Measurements from ENCODE around the gene HEXD.
"Not testable (repeated sequence)": the region's sequence is repeated elsewhere in the genome, so short reads cannot be mapped to it uniquely, and the experiment has no call there.

The HEXD gene

DNA sequence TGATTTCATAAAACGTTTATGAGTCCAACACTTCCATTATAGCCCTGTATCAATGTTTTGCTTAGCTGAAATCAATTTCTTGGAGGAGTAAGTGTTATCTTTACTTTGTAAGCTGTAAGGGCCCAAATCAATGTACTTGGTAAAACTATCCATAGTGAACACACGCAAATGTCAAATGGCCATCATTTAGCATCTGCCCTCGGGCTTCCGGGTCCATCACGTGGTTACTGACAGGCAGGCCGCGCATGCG, 39.7 kb downstream of the HEXD start:
- DNase-seq (ENCODE audit: low spot score), result no peak
- peak overlapping the region; percentile 94 for H3K4me3 ChIP-seq
- TF ChIP-seq, protein P1, sequence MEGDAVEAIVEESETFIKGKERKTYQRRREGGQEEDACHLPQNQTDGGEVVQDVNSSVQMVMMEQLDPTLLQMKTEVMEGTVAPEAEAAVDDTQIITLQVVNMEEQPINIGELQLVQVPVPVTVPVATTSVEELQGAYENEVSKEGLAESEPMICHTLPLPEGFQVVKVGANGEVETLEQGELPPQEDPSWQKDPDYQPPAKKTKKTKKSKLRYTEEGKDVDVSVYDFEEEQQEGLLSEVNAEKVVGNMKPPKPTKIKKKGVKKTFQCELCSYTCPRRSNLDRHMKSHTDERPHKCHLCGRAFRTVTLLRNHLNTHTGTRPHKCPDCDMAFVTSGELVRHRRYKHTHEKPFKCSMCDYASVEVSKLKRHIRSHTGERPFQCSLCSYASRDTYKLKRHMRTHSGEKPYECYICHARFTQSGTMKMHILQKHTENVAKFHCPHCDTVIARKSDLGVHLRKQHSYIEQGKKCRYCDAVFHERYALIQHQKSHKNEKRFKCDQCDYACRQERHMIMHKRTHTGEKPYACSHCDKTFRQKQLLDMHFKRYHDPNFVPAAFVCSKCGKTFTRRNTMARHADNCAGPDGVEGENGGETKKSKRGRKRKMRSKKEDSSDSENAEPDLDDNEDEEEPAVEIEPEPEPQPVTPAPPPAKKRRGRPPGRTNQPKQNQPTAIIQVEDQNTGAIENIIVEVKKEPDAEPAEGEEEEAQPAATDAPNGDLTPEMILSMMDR (IDR thresholded peaks at IDR 0.05), result no peak
- peak overlapping the region; percentile 99 to 100 for H3K27ac ChIP-seq

DNA sequence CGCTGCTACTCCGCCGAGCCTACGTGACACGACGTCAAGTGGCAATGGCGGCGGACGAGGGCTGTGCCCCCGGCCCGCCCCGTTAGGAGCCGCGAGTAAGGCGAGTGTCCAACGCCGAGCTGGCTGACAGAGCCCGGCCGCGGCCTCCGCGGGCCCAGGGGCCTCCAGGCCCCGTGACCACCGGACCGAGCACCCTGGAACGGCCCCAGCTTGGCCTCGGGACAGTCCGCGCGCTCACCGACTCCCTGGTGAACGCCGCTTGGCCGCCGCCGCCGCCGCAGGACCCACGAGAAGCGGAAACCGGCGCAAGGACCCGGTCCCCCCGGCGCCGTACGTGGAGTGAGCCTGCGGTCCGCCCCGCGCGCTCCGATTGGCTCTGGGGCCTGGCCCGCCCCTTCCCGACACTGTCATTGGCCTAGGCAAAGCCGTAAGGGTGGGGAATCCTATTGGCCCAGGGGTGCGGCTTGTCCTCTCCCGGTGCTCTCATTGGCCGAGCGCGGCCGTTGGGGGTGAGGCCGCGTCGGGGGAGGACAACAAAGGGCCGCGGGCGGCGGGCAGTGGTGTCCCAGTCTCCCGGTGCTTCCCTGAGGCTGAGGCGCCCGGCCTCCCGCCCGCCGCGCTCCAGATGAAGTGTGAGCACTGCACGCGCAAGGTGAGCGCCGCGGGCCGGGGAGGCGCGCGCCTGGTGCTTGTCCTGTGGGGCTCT, 40.2 kb downstream of the HEXD start, which contains the start of gene NARF:
Gene NARF, plus strand, starts transcription at position 563 of the 706 bp plus-strand sequence. Its CDS starts 63 bp downstream, at position 626.
- peak within 1 kb of the TSS; percentile 99 to 100 for H3K27ac ChIP-seq
- TF ChIP-seq, protein P1 (IDR thresholded peaks at IDR 0.05), result no peak
- peak within 1 kb of the TSS; percentile 94 for H3K4me3 ChIP-seq
- DNase-seq (ENCODE audit: low spot score), result peak; percentile 99

DNA sequence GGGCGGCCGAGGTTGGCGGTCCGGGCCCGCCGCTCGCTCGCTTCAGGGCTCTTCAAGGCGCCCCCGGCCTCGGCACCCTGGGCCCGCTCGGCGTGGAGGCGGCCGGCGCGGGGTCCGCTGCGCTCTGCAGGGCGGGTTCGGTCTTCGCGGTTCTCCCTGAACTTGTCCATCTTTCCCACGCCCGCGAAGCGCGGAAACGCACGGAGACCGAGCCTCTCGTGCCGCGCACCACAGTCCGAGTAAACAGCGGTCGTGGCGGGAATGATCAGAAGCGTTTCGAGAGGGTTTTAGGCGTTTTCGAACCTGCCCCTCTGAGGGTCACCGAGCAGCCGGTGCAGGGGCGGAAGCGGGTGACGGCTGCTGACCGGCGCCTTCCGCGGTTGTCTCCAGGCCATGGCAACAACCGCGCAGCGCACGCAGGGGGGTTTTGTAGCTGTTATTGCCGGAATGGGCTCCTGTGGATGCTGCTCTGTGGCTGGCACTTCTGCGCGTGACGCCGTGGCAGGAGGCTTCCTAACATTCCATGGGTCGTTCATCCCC, 40.8 kb downstream of the HEXD start:
- Histone ChIP-seq H3K4me3 (peak overlapping the region; percentile 94), H3K27ac (peak overlapping the region; percentile 99 to 100)
- DNase-seq (ENCODE audit: low spot score), result no peak
- TF ChIP-seq, protein P1 (IDR thresholded peaks at IDR 0.05), result no peak

DNA sequence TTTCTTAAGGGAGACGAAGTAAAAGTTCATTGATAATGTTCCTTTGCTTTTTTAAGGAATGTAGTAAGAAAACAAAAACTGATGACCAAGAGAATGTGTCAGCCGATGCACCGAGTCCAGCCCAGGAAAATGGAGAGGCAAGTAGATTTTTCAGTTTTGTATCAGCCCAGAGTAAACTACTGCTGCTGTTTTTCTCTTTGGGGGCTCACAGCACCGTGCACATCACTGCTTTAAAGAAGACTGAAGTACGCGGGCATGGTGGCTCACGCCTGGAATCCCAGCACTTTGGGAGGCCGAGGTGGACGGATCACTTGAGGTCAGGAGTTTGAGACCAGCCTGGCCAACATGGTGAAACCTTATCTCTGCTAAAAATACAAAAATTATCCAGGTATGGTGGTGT, 41.8 kb downstream of the HEXD start:
- not testable (repeated sequence) for H3K4me3 ChIP-seq; H3K27ac ChIP-seq; DNase-seq (ENCODE audit: low spot score)

DNA sequence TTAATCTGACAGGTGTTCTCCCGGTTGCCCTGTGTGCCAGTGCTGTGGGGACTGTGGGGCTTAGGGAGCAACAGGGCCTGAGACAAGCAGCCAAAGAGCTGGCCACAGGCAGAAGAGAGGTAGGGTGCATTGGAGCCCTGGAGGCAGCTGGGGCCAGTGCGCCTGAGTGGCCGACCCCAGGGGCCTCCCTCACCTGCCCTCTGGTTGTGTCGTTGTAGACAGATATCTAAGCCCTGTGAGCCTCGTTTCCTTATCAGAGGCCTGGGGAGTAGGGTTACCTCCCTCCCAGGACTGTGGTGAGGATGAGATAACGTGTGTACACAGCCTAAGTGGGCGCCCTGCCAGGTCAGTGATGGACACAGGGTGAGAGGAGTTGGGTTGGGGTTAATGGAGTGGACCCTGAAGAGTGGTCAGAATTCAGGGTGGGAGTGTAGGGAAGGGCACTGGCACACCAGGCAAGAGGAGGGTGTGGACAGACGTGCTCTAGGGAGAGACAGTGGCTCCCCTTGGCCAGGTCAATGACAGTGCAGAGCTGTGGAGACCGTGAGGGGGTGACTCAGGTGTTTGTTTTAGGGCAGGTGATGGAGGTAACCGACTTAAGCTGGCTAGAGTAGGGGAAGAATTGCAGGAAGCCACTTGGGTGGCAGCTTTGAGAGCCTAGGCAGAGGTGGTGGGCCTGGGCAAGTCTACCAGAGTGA, 43.8 kb downstream of the HEXD start:
- Histone ChIP-seq H3K4me3 (no peak overlapping the region), H3K27ac (no peak overlapping the region)
- no peak for DNase-seq (ENCODE audit: low spot score)
- TF ChIP-seq, protein P1 (IDR thresholded peaks at IDR 0.05), result no peak

DNA sequence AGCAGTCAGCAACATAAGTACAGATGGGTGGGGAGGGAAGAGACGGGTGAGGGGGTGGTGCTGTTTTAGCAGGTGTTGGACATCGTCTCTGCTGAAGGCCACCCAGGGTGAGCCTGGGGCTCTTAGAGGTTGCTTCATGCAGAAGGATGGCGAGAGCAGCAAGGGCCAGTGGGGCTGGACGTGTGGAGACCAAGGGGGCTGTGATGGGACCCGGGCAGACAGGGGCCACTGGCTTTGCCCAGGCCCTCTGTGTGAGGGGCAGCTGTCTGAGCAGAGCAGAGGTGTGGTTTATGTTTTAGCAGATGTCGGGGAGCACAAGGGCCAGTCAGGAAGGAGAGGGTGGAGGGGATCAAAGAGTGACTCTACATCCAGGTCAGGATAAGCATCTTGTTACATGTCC, 45.2 kb downstream of the HEXD start:
- peak overlapping the region; percentile 13 to 78 for H3K27ac ChIP-seq

DNA sequence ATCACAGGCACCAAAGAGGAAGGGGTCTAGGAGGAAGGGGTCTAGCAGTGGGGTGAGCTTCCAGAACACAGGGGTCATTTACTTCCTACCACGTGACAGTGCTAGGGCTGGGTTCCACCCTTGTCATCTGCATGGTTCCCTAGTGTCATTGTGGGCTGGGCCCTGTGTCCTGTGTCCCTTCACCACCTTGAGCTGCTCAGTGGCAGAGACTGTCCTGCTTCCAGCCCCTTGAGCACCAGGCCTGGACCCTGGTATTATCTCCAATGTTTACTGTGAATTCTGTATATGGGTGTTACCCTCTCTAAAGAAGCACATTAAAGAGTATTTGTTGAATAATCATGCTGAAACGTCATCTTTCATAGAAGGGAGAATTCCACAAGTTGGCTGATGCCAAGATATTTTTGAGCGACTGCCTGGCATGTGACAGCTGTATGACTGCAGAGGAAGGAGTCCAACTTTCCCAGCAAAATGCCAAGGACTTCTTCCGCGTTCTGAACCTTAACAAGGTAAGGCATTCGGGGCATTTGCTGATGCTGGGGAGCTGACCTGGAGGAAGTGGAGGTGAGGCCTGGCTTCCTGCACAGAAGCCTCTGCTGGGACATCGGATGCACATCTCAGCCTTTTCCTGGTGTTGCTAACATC, 45.9 kb downstream of the HEXD start:
- peak overlapping the region; percentile 13 to 78 for H3K27ac ChIP-seq
- DNase-seq (ENCODE audit: low spot score), result no peak
- TF ChIP-seq, protein P1 (IDR thresholded peaks at IDR 0.05), result no peak

More for the DNA sequence above, 45.2 kb downstream of the HEXD start:
- H3K4me3 ChIP-seq, result no peak overlapping the region
- TF ChIP-seq, protein P1 (IDR thresholded peaks at IDR 0.05), result no peak
- DNase-seq (ENCODE audit: low spot score), result no peak

More for the DNA sequence above, 45.9 kb downstream of the HEXD start:
- H3K4me3 ChIP-seq, result no peak overlapping the region

All from coronary artery (tissue), 2 donors.